Esophagus squamous epithelium (tissue), 5 donors: ENCODE measurements around the gene PI4K2B. TPM values are rescaled to one million over a fixed set of nuclear protein-coding genes. Genes with fewer than 3 reads are reported as not detected.

ENCODE experiments used
- DNase-seq: peaks from one replicate; lab custom pipeline; 2025; lab: John Stamatoyannopoulos, UW
- H3K27ac ChIP-seq, 4 donors: fragments of 200-600 bp; sonication (generic); one replicate each; pipeline ENCODE4 v1.5.1; 2016 to 2019; ENCODE audit warnings: mild to moderate bottlenecking in 1 of 4
- H3K27me3 ChIP-seq, 4 donors: fragments of 200-600 bp; sonication (generic); 1 replicate in 3 of 4; 2 replicates in 1 of 4; pipeline versions ENCODE4 v1.5.1 to v1.6.0; 2017 to 2021; ENCODE audit warnings: antibody characterized with exemption in 1 of 4
- H3K36me3 ChIP-seq, 3 donors: fragments of 200-600 bp; sonication (generic); one replicate each; pipeline ENCODE4 v1.5.1; 2016 to 2019
- H3K4me1 ChIP-seq, 3 donors: fragments of 200-600 bp; sonication (generic); one replicate each; pipeline ENCODE4 v1.5.1; 2017 to 2019
- H3K4me3 ChIP-seq, 4 donors: fragments of 200-600 bp; sonication (generic); 1 replicate in 3 of 4; 2 replicates in 1 of 4; pipeline ENCODE4 v1.5.1; 2016 to 2019; ENCODE audit warnings: mild to moderate bottlenecking in 2 of 4, moderate library complexity in 1 of 4
- H3K9me3 ChIP-seq, 3 donors: fragments of 200-600 bp; sonication (generic); one replicate each; pipeline ENCODE4 v1.5.1; 2016 to 2019
- POLR2A ChIP-seq, 4 donors: fragments of 450-650 bp; IDR thresholded peaks; one replicate each; pipeline ENCODE4 v1.6.1; 2017; ENCODE audit warnings: antibody characterized with exemption in 4 of 4, mild to moderate bottlenecking in 4 of 4, moderate library complexity in 3 of 4
- WGBS, 2 donors: methylation state at CpG; one replicate each; pipeline ENCODE4 v1.1.5; 2018; 5-methylcytosine and 5-hydroxymethylcytosine counted together
- intact Hi-C: fragments of 100-400 bp; cut with DNase I; formaldehyde crosslinking; loops from one replicate; pipeline ENCODE4 v1.15.0; 2022
- total RNA-seq, 4 donors: library from RNA; depleted of rRNA; stranded (reverse); fragments of >200 nt; gene quantifications; one replicate each; pipeline ENCODE4 v1.1.0, GENCODE V29; 2016
- TF ChIP-seq, protein P1 (sequence below), 6 experiments: fragments of 450-650 bp in 4 of 6; fragments of 200-600 bp in 2 of 6; sonication (generic) in 2 of 6; IDR thresholded peaks; one replicate each; pipeline ENCODE4 v1.5.1; 2016 to 2019; ENCODE audit warnings: antibody characterized with exemption in 6 of 6, mild to moderate bottlenecking in 4 of 6, moderate library complexity in 4 of 6
- donor health status: DM: yes; HTN: yes; CAD: no.

Gene PI4K2B
- total RNA-seq, 4 donors from 2014 or later, result 11.7 to 31.7 (median 26.8) TPM

DNA sequence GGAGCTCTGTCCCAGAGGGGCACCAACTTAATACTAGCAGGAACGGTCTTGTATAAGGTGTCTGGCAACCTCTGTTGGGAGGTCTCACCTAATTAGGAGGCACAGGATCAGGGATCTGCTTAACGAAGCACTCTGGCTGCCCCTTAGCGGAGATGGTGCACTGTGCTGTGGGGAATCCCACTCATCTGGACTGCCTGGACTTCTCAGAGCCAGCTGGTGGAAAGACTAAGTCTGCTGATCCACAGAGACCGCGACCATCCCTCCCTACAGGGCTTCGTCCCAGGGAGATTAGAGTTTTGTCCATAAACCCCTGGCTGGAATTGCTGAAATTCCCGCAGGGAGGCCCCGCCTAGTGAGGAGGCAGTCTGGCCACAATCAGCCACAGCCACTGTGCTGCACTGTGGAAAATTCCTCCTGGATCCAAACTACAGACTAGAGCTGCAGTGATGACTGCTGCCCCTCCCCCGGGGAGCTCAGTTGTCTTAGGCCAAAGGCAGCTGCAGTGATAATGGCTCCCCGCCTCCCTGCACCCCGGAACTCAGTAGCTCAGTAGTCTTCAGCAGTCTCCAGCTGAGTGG, 56.7 kb downstream of the PI4K2B start:
- TF ChIP-seq, protein P1, sequence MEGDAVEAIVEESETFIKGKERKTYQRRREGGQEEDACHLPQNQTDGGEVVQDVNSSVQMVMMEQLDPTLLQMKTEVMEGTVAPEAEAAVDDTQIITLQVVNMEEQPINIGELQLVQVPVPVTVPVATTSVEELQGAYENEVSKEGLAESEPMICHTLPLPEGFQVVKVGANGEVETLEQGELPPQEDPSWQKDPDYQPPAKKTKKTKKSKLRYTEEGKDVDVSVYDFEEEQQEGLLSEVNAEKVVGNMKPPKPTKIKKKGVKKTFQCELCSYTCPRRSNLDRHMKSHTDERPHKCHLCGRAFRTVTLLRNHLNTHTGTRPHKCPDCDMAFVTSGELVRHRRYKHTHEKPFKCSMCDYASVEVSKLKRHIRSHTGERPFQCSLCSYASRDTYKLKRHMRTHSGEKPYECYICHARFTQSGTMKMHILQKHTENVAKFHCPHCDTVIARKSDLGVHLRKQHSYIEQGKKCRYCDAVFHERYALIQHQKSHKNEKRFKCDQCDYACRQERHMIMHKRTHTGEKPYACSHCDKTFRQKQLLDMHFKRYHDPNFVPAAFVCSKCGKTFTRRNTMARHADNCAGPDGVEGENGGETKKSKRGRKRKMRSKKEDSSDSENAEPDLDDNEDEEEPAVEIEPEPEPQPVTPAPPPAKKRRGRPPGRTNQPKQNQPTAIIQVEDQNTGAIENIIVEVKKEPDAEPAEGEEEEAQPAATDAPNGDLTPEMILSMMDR (IDR thresholded peaks at IDR 0.05), result no peak
- no peak for TF ChIP-seq POLR2A (IDR thresholded peaks at IDR 0.05)
- WGBS, 2 donors, result 93% methylated on average over 6 of the region's 11 CpGs; no CpG with 5 or more reads in 1 of the 2 donors
- H3K9me3 ChIP-seq, result no peaks in the 10 kb centered on the region

DNA sequence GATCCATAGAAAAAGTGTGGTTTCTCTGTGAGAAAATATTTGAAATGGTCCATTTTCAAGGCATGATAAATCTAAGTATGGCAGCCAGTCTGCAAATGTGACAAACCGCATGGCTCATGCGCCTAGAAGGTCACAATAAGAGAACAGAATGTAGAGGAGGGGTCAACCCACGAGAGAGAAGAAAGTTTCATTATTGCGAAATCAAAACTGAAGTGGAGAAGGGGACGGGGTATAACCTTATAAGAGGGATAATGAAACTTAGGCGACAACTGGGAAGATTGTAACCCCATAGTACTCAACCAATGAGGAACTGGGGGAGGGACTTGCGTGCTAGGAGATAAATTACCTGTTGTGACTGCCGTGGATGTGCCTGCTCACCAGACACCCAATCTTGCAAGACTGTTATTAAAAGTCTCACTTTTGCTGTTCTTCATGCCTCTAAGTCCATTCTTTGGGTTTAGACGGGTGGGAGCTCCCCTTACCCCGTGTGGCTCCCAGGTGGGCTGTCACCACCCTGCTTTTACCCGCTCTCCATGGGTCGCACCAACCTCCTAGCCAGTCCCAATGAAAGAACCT, 57.4 kb downstream of the PI4K2B start:
- no peaks in the 10 kb centered on the region for H3K27me3 ChIP-seq
- no peaks in the 10 kb centered on the region for H3K36me3 ChIP-seq
- WGBS, 2 donors, result 74 to 85% methylated on average over 12 of the region's 12 CpGs
- no peaks in the 10 kb centered on the region for H3K4me1 ChIP-seq
- H3K27ac ChIP-seq, result no peak overlapping the region
- intact Hi-C loops, result loop anchor here (10.0 kb wide), 1 partner anchor 46 kb away; no protein-coding TSS in a partner anchor
- no peak for TF ChIP-seq POLR2A (IDR thresholded peaks at IDR 0.05)
- TF ChIP-seq, protein P1 (IDR thresholded peaks at IDR 0.05), result no peak
- H3K4me3 ChIP-seq, result no peak overlapping the region
- DNase-seq, result no peak
- no peaks in the 10 kb centered on the region for H3K9me3 ChIP-seq

More for the DNA sequence above, 56.7 kb downstream of the PI4K2B start:
- Histone ChIP-seq H3K27ac (no peak overlapping the region), H3K4me3 (no peak overlapping the region), H3K36me3 (no peaks in the 10 kb centered on the region), H3K27me3 (no peaks in the 10 kb centered on the region), H3K4me1 (no peaks in the 10 kb centered on the region)
- intact Hi-C loops, result loop anchor here (10.0 kb wide), 1 partner anchor 46 kb away; no protein-coding TSS in a partner anchor
- no peak for DNase-seq

DNA sequence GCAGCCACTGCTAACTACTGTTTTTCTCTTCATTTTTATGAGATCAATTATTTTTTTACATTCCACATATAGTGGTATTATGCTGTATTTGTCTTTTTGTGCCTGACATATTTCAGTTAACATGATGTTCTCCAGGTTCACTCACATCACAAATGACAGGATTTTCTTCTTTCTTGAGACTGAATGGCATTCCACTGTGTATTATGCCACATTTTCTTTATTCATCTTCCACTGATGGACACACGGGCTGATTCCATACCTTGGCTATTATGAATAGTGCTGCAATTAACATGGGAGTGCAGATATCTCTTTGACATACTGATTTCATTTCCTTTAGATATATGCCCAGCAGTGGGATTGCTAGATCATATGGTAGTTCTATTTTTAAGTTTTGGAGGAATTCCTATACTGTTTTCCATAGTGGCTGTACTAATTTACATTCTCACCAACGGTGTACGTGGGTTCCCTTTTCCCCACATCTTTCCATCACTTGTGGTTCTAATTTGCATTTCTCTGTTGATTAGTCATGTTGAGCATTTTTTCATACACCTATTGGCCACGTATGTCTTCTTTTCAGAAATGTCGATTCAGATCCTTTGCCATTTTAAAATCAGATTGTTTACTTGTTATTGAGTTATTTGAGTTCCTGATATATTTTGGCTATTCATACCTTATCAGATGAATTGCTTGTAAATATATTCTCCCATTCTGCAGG, 63.9 kb downstream of the PI4K2B start:
- TF ChIP-seq POLR2A (IDR thresholded peaks at IDR 0.05), result no peak
- TF ChIP-seq, protein P1 (IDR thresholded peaks at IDR 0.05), result no peak
- H3K27ac ChIP-seq, result no peak overlapping the region
- 71 to 82% methylated on average over 5 of the region's 5 CpGs for WGBS, 2 donors
- peaks cover 0 to 17% (median 6%) of the 10 kb centered on the region in 3 donors for H3K4me1 ChIP-seq
- intact Hi-C loops, result loop anchor here (10.0 kb wide), 1 partner anchor 53 kb away; no protein-coding TSS in a partner anchor
- H3K27me3 ChIP-seq, result peaks cover 0 to 5% (median 0%) of the 10 kb centered on the region in 4 donors
- no peaks in the 10 kb centered on the region for H3K9me3 ChIP-seq
- no peak overlapping the region for H3K4me3 ChIP-seq
- no peak for DNase-seq
- H3K36me3 ChIP-seq, result no peaks in the 10 kb centered on the region

DNA sequence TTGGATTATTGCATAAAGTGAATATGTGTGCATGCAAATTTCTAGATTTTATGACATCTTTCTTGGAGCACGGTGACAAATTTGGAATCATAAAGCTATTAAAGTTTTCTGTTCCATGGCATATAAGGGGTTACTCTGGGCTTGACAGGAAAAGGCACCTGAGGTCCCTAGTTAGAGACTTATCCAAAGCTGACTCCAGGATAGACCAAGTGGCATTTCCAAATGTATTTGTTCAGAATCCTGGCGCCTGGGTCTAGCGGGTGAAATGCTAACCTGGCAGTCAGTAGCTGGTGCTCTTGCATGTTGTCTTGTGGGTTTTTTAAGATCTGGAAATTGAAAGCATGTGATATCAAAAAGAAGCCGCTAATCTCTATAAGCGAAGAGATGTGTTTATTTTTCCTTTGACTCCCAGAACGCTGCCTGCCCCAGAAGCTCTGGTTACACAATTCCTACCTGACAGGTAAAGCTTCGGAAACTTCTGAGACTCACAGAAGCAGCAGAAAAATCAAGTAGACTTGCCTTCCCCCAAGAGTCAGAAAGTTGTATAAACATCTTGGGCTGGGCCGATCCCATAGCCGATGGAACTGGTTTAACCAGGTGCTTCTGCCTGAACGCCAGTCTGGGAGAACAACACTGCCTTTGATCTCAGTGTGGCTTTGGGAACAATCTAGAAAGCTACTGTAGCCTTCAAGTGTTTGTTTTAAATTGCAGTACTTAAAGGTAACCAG, 65.8 kb downstream of the PI4K2B start:
- intact Hi-C loops, result loop anchor here (10.0 kb wide), 1 partner anchor 55 kb away; no protein-coding TSS in a partner anchor
- Histone ChIP-seq H3K27me3 (peaks cover 0 to 5% (median 0%) of the 10 kb centered on the region in 4 donors), H3K27ac (peak overlapping the region in 3 of 4 donors; percentile 10 to 47 (median 42)), H3K9me3 (no peaks in the 10 kb centered on the region), H3K4me3 (no peak overlapping the region), H3K4me1 (peaks cover 0 to 17% (median 6%) of the 10 kb centered on the region in 3 donors), H3K36me3 (no peaks in the 10 kb centered on the region)
- DNase-seq, result no peak
- 27 to 29% methylated on average over 9 to 10 of the region's 10 CpGs for WGBS, 2 donors
- no peak for TF ChIP-seq POLR2A (IDR thresholded peaks at IDR 0.05)
- TF ChIP-seq, protein P1 (IDR thresholded peaks at IDR 0.05), result peak in 3 of 6 experiments; percentile 6 to 38 (median 16)
